SJSA1 (cell line): Measurements from ENCODE around the gene HSF5. TPM values are rescaled to one million over a fixed set of nuclear protein-coding genes. Genes with fewer than 3 reads are reported as not detected.
A peak's percentile ranks its signal among the peaks of the same experiment; 100 is the strongest.
"Not testable (repeated sequence)": the region's sequence is repeated elsewhere in the genome, so short reads cannot be mapped to it uniquely, and the experiment has no call there.

Experiments used
- DNase-seq, 2 experiments: peaks; one replicate each; pipeline ENCODE4 v3.0.0-alpha.2; 2015 to 2020; ENCODE audit warnings: low spot score in 2 of 2, low read depth in 1 of 2
- H3K27ac ChIP-seq: fragments of 250-450 bp; sonication (Bioruptor Pico); 2 replicates; pipeline ENCODE4 v1.5.1; 2020; ENCODE audit warnings: mild to moderate bottlenecking, moderate library complexity
- H3K27me3 ChIP-seq: fragments of 250-450 bp; sonication (Bioruptor Pico); replicated peaks from 2 replicates; pipeline ENCODE4 v1.5.1; 2020; ENCODE audit warnings: mild to moderate bottlenecking, moderate library complexity
- H3K36me3 ChIP-seq: fragments of 250-450 bp; sonication (Bioruptor Pico); 2 replicates; pipeline ENCODE4 v1.5.1; 2020; ENCODE audit warnings: mild to moderate bottlenecking
- H3K4me1 ChIP-seq: fragments of 250-450 bp; sonication (Bioruptor Pico); replicated peaks from 2 replicates; pipeline ENCODE4 v1.6.1; 2021; ENCODE audit warnings: mild to moderate bottlenecking
- H3K4me3 ChIP-seq: fragments of 250-450 bp; sonication (Bioruptor Pico); 2 replicates; pipeline ENCODE4 v1.5.1; 2020; ENCODE audit warnings: mild to moderate bottlenecking
- H3K9me3 ChIP-seq: fragments of 250-450 bp; sonication (Bioruptor Pico); replicated peaks from 2 replicates; pipeline ENCODE4 v1.5.1; 2020; ENCODE audit warnings: mild to moderate bottlenecking
- total RNA-seq: library from RNA; depleted of rRNA; stranded (reverse); fragments of >200 nt; shearing (Covaris generic); gene quantifications from 2 replicates; pipeline ENCODE4 v1.2.3, GENCODE V29; 2014

HSF5 gene
- total RNA-seq, 1 experiment from 2014 or later, result not detected

GRCh38 chr17:58409432-58409831, 78.8 kb downstream of the HSF5 start:
- Histone ChIP-seq H3K27ac (no peak overlapping the region), H3K9me3 (no peaks in the 10 kb centered on the region), H3K4me1 (no peaks in the 10 kb centered on the region), H3K27me3 (peaks cover 34% of the 10 kb centered on the region), H3K4me3 (no peak overlapping the region), H3K36me3 (no peaks in the 10 kb centered on the region)
- no peak for DNase-seq

DNA sequence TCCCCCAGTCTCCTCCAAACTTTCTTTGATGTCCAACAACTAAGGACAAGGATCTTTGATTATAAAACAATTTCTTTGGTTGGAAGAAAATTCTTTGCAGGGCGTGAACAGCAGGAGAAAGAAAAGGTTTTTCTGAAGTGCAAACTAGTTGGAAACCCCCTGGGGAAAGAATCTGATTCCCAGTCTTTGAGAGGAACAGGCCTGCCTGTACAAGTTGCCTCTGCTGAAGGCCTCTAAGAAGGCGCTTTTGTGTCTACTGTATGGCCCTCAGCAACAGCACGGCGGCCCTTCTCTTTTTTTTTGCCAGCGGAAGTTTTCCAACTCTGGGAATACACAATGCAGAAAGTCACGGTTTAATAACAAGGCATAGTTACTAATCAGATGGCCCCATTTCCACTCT, 84.9 kb downstream of the HSF5 start:
- Histone ChIP-seq H3K27me3 (peaks cover 60% of the 10 kb centered on the region), H3K36me3 (no peaks in the 10 kb centered on the region), H3K27ac (no peak overlapping the region), H3K9me3 (no peaks in the 10 kb centered on the region), H3K4me1 (0 out of 2 replicates have a peak, but pooled peaks cover 4% of the 10 kb centered on the region), H3K4me3 (no peak overlapping the region)
- no peak for DNase-seq

GRCh38 chr17:58402679-58403078, 85.5 kb downstream of the HSF5 start:
- Histone ChIP-seq H3K4me3 (no peak overlapping the region), H3K9me3 (no peaks in the 10 kb centered on the region)
- no peak for DNase-seq

GRCh38 chr17:58402047-58402446, 86.2 kb downstream of the HSF5 start:
- Histone ChIP-seq H3K36me3 (no peaks in the 10 kb centered on the region), H3K27ac (no peak overlapping the region), H3K9me3 (no peaks in the 10 kb centered on the region), H3K4me3 (no peak overlapping the region), H3K4me1 (0 out of 2 replicates have a peak, but pooled peaks cover 4% of the 10 kb centered on the region), H3K27me3 (peaks cover 53% of the 10 kb centered on the region)
- DNase-seq, result no peak

More at GRCh38 chr17:58402679-58403078, 85.5 kb downstream of the HSF5 start:
- Histone ChIP-seq H3K4me1 (0 out of 2 replicates have a peak, but pooled peaks cover 4% of the 10 kb centered on the region), H3K27me3 (peaks cover 58% of the 10 kb centered on the region), H3K36me3 (no peaks in the 10 kb centered on the region), H3K27ac (no peak overlapping the region)

- H3K27me3 ChIP-seq, result peaks cover 55% of the 10 kb centered on the region
- H3K9me3 ChIP-seq, result no peaks in the 10 kb centered on the region
- H3K4me3 ChIP-seq, result no peak overlapping the region
- no peak for DNase-seq
- H3K4me1 ChIP-seq, result 0 out of 2 replicates have a peak, but pooled peaks cover 4% of the 10 kb centered on the region
- no peak overlapping the region for H3K27ac ChIP-seq
- H3K36me3 ChIP-seq, result no peaks in the 10 kb centered on the region
Measured at GRCh38 chr17:58401287-58401686, 86.9 kb downstream of the HSF5 start.

- no peak overlapping the region for H3K4me3 ChIP-seq
- DNase-seq, result no peak
- H3K36me3 ChIP-seq, result no peaks in the 10 kb centered on the region
- H3K27ac ChIP-seq, result no peak overlapping the region
- H3K27me3 ChIP-seq, result peaks cover 52% of the 10 kb centered on the region
- H3K9me3 ChIP-seq, result no peaks in the 10 kb centered on the region
- 0 out of 2 replicates have a peak, but pooled peaks cover 4% of the 10 kb centered on the region for H3K4me1 ChIP-seq
Measured at GRCh38 chr17:58400826-58401225, 87.4 kb downstream of the HSF5 start.

GRCh38 chr17:58399974-58400373, 88.2 kb downstream of the HSF5 start:
- no peaks in the 10 kb centered on the region for H3K36me3 ChIP-seq
- no peaks in the 10 kb centered on the region for H3K9me3 ChIP-seq
- no peak overlapping the region for H3K27ac ChIP-seq
- DNase-seq, result no peak
- peaks cover 50% of the 10 kb centered on the region for H3K27me3 ChIP-seq
- H3K4me1 ChIP-seq, result 0 out of 2 replicates have a peak, but pooled peaks cover 4% of the 10 kb centered on the region
- H3K4me3 ChIP-seq, result no peak overlapping the region

GRCh38 chr17:58398574-58399266, 89.5 kb downstream of the HSF5 start:
- Histone ChIP-seq H3K36me3 (no peaks in the 10 kb centered on the region), H3K4me1 (0 out of 2 replicates have a peak, but pooled peaks cover 4% of the 10 kb centered on the region), H3K27ac (no peak overlapping the region), H3K27me3 (peaks cover 56% of the 10 kb centered on the region), H3K4me3 (no peak overlapping the region), H3K9me3 (no peaks in the 10 kb centered on the region)
- no peak for DNase-seq

- H3K9me3 ChIP-seq, H3K4me3 ChIP-seq, DNase-seq, H3K27ac ChIP-seq, H3K4me1 ChIP-seq, H3K36me3 ChIP-seq: not testable (repeated sequence)
- peaks cover 55% of the 10 kb centered on the region for H3K27me3 ChIP-seq
Measured at GRCh38 chr17:58397421-58397820, 90.8 kb downstream of the HSF5 start.

DNA sequence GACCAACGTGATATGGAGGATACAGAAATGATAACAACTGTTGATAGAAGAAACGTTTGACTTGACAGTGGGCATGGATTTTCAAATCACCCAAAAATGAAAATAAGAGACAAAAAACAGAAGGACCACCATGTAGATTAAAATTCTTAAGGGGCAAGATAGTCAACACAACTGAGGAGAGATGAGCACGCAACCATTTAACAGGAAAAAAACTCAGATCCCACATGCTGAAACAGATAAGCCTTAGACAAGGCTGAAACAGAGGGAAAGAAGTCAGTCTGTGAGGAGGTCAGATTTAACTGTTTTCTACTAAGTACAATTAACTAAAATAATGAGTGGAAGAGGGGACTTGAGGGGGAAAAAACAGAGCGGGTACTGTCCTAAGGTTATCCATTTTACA, 92.0 kb downstream of the HSF5 start:
- H3K9me3 ChIP-seq, result no peaks in the 10 kb centered on the region
- no peak overlapping the region for H3K4me3 ChIP-seq
- H3K27me3 ChIP-seq, result peaks cover 56% of the 10 kb centered on the region
- H3K4me1 ChIP-seq, result no peaks in the 10 kb centered on the region
- no peaks in the 10 kb centered on the region for H3K36me3 ChIP-seq
- no peak for DNase-seq
- H3K27ac ChIP-seq, result no peak overlapping the region

DNA sequence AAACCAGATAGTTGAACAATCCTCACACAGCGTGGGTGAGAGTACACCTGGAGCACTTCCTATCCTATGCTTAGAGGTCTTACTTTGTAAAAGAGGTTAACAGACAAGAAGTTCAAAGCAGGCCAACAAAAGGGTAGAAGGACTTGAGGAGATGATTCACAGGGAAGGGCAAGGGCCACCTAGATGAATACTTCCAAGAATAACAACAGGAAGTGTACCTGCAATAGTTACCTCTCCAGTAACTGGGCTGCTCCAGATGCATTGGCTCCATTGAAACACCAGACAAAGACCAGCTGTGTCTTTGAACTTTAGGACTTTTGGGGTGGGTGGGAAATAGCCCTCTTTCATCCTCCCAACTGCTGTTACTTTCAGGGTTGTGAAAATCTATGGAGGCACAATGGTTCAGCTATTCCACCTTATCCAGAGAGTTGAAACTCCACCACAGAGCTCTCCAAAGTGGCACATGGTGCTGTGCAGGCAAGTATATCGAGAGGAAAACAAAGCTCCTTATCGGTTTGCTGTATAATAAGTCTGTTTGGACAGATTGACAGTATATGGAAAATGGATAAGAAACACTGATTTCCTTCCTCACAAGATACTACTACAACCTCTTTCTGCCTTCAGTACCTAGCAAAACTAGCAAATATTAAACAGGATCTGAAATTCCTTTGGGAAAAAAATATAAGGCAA, 93.5 kb downstream of the HSF5 start:
- Histone ChIP-seq H3K9me3 (no peaks in the 10 kb centered on the region), H3K4me1 (no peaks in the 10 kb centered on the region), H3K4me3 (no peak overlapping the region), H3K36me3 (no peaks in the 10 kb centered on the region), H3K27ac (no peak overlapping the region), H3K27me3 (peaks cover 59% of the 10 kb centered on the region)
- DNase-seq, result no peak

- no peak overlapping the region for H3K27ac ChIP-seq
- no peaks in the 10 kb centered on the region for H3K36me3 ChIP-seq
- H3K4me1 ChIP-seq, result no peaks in the 10 kb centered on the region
- no peak overlapping the region for H3K4me3 ChIP-seq
- peak in 1 of 2 experiments; percentile 13 for DNase-seq
- H3K27me3 ChIP-seq, result peaks cover 52% of the 10 kb centered on the region
- H3K9me3 ChIP-seq, result no peaks in the 10 kb centered on the region
Measured at GRCh38 chr17:58391302-58391984, 96.8 kb downstream of the HSF5 start.

DNA sequence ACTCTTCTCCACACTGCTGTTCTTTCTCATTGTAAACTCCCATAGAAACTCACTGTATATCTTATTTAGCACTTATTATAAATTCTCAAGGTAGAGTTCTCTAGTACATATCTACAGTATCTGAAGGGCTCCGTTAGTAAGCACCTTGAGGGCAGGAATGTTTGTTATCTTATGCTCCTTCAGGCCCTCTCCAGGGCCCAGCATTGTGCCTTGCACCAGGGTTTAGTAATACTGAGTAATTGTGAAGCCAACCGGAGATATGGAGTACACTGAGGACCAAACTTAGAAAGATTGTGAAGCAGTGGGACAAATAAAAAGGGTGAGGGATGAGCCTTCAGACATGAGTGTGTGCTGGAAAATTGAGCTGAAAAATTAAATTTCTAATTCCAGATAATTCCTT, 97.3 kb downstream of the HSF5 start:
- H3K9me3 ChIP-seq, result no peaks in the 10 kb centered on the region
- no peak overlapping the region for H3K27ac ChIP-seq
- no peaks in the 10 kb centered on the region for H3K36me3 ChIP-seq
- no peaks in the 10 kb centered on the region for H3K4me1 ChIP-seq
- peaks cover 49% of the 10 kb centered on the region for H3K27me3 ChIP-seq
- no peak overlapping the region for H3K4me3 ChIP-seq
- DNase-seq, result no peak
